GM18861 (cell line): Measurements from ENCODE around the gene TTC39B.

ENCODE experiments used
- ATAC-seq: cut with Tn5 transposase; IDR thresholded peaks from one replicate; pipeline ENCODE4 v1.9.1; 2021; ENCODE audit not compliant: unreplicated experiment

The TTC39B gene

GRCh38 chr9:15305470-15305869, 1.5 kb downstream of the TTC39B start:
- ATAC-seq: no peak

GRCh38 chr9:15304632-15305031, 2.4 kb downstream of the TTC39B start:
- peak; percentile 42 for ATAC-seq

GRCh38 chr9:15300218-15300617, 6.8 kb downstream of the TTC39B start:
- ATAC-seq: no peak

- peak; percentile 82 for ATAC-seq
These were observed 7.6 kb downstream of the TTC39B start for GRCh38 chr9:15299374-15299939.

GRCh38 chr9:15298362-15298761, 8.7 kb downstream of the TTC39B start:
- ATAC-seq: no peak

- ATAC-seq: peak; percentile 27
These were observed 11.1 kb downstream of the TTC39B start for GRCh38 chr9:15295761-15296405.

GRCh38 chr9:15294604-15295003, 12.4 kb downstream of the TTC39B start:
- ATAC-seq: no peak

GRCh38 chr9:15293804-15294316, 13.2 kb downstream of the TTC39B start:
- ATAC-seq: no peak

- ATAC-seq: no peak
These were observed 13.9 kb downstream of the TTC39B start for GRCh38 chr9:15293084-15293483.

- no peak for ATAC-seq
These were observed 17.4 kb downstream of the TTC39B start for GRCh38 chr9:15289603-15290002.

- no peak for ATAC-seq
These were observed 19.7 kb downstream of the TTC39B start for GRCh38 chr9:15287309-15287708.

GRCh38 chr9:15286161-15286821, 20.7 kb downstream of the TTC39B start:
- no peak for ATAC-seq

GRCh38 chr9:15282567-15283285, 24.3 kb downstream of the TTC39B start:
- ATAC-seq: no peak

GRCh38 chr9:15280647-15281046, 26.4 kb downstream of the TTC39B start:
- no peak for ATAC-seq

- ATAC-seq: no peak
These were observed 28.2 kb downstream of the TTC39B start for GRCh38 chr9:15278839-15279238.

GRCh38 chr9:15278091-15278687, 28.8 kb downstream of the TTC39B start:
- ATAC-seq: no peak

- ATAC-seq: peak; percentile 49
These were observed 29.5 kb downstream of the TTC39B start for GRCh38 chr9:15277400-15278090.

- no peak for ATAC-seq
These were observed 30.6 kb downstream of the TTC39B start for GRCh38 chr9:15276328-15276938.

GRCh38 chr9:15274425-15274824, 32.6 kb downstream of the TTC39B start:
- no peak for ATAC-seq

- no peak for ATAC-seq
These were observed 34.6 kb downstream of the TTC39B start for GRCh38 chr9:15272377-15272928.
